ENCODE data around the gene PDE4D. TPM values are rescaled to one million over a fixed set of nuclear protein-coding genes. Genes with fewer than 3 reads are reported as not detected.

Gene PDE4D
- total RNA-seq, 1 donor, result 19.9 TPM

DNA sequence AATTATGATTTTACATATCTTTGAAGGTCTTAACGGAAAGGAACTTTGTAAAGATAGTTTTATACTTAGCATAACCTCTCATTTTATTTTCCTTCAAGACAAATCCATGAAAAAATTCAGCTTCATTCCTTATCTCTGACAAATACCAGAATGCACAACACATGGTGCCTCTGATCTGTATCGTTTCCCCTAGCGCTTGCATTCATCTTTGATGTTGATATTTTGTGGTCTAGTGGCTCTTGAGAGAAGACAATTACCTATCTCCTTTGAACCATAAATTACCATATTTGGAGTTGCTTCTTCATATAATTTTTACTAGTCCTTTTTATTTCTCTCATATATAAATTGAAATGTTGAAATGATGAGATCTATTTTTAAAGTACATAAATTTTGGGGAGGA, 551.3 kb downstream of the PDE4D start:
- Histone ChIP-seq H3K27me3 (ENCODE audit: insufficient read depth, low read length) (peaks cover 3% of the 10 kb centered on the region), H3K36me3 (ENCODE audit: insufficient read depth, low read length) (no peaks in the 10 kb centered on the region)
- no peak for DNase-seq (ENCODE audit: insufficient read length, low spot score, missing footprints)

GRCh38 chr5:59341760-59342159, 551.8 kb downstream of the PDE4D start:
- Histone ChIP-seq H3K4me3 (ENCODE audit: insufficient read depth, low read length) (no peak overlapping the region), H3K4me1 (ENCODE audit: insufficient read depth, low read length) (no peaks in the 10 kb centered on the region), H3K27ac (ENCODE audit: low read depth, low read length) (no peak overlapping the region), H2AFZ (ENCODE audit: low read length) (no peak overlapping the region), H4K20me1 (ENCODE audit: insufficient read depth, low read length) (no peaks in the 10 kb centered on the region), H3K36me3 (ENCODE audit: insufficient read depth, low read length) (no peaks in the 10 kb centered on the region), H3K9me3 (ENCODE audit: low read depth, low read length) (no peaks in the 10 kb centered on the region), H3K4me2 (ENCODE audit: insufficient read depth, low read length) (no peak overlapping the region), H3K79me2 (ENCODE audit: insufficient read depth, low read length) (no peaks in the 10 kb centered on the region), H3K27me3 (ENCODE audit: insufficient read depth, low read length) (peaks cover 3% of the 10 kb centered on the region)
- TF ChIP-seq CTCF (IDR thresholded peaks at IDR 0.05; ENCODE audit: extremely low read depth, low read depth, low read length), result no peak
- DNase-seq (ENCODE audit: insufficient read length, low spot score, missing footprints), result no peak

More for the DNA sequence above, 551.3 kb downstream of the PDE4D start:
- Histone ChIP-seq H3K4me3 (ENCODE audit: insufficient read depth, low read length) (no peak overlapping the region), H3K27ac (ENCODE audit: low read depth, low read length) (no peak overlapping the region), H4K20me1 (ENCODE audit: insufficient read depth, low read length) (no peaks in the 10 kb centered on the region), H3K9me3 (ENCODE audit: low read depth, low read length) (no peaks in the 10 kb centered on the region), H3K4me1 (ENCODE audit: insufficient read depth, low read length) (no peaks in the 10 kb centered on the region), H3K79me2 (ENCODE audit: insufficient read depth, low read length) (no peaks in the 10 kb centered on the region), H3K4me2 (ENCODE audit: insufficient read depth, low read length) (no peak overlapping the region), H2AFZ (ENCODE audit: low read length) (no peak overlapping the region)
- no peak for TF ChIP-seq CTCF (IDR thresholded peaks at IDR 0.05; ENCODE audit: extremely low read depth, low read depth, low read length)

DNA sequence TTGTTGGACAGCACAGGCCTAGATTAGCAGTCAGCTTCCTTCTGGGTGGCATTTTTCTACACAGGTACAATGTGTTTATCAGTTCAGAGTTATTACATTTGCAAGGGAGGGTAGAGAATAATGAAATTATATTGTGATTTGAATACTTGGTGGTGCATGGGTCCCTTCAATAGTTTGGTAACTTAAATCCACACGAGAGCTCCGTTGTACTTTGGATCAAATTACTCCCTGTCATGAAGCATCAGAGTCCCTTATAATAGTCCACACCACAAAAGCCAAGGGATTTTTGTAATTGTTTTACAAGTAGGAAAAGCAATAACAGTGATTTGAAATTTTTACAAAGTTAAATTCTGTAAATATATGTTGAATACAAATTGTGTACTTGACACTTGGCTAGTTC, 552.4 kb downstream of the PDE4D start:
- H3K27ac ChIP-seq (ENCODE audit: low read depth, low read length), result no peak overlapping the region
- H3K9me3 ChIP-seq (ENCODE audit: low read depth, low read length), result no peaks in the 10 kb centered on the region
- no peak for DNase-seq (ENCODE audit: insufficient read length, low spot score, missing footprints)
- peaks cover 3% of the 10 kb centered on the region for H3K27me3 ChIP-seq (ENCODE audit: insufficient read depth, low read length)
- no peaks in the 10 kb centered on the region for H3K4me1 ChIP-seq (ENCODE audit: insufficient read depth, low read length)
- H3K79me2 ChIP-seq (ENCODE audit: insufficient read depth, low read length), result no peaks in the 10 kb centered on the region
- H2AFZ ChIP-seq (ENCODE audit: low read length), result no peak overlapping the region
- no peaks in the 10 kb centered on the region for H3K36me3 ChIP-seq (ENCODE audit: insufficient read depth, low read length)
- no peak for TF ChIP-seq CTCF (IDR thresholded peaks at IDR 0.05; ENCODE audit: extremely low read depth, low read depth, low read length)
- no peak overlapping the region for H3K4me2 ChIP-seq (ENCODE audit: insufficient read depth, low read length)
- no peaks in the 10 kb centered on the region for H4K20me1 ChIP-seq (ENCODE audit: insufficient read depth, low read length)
- H3K4me3 ChIP-seq (ENCODE audit: insufficient read depth, low read length), result no peak overlapping the region

DNA sequence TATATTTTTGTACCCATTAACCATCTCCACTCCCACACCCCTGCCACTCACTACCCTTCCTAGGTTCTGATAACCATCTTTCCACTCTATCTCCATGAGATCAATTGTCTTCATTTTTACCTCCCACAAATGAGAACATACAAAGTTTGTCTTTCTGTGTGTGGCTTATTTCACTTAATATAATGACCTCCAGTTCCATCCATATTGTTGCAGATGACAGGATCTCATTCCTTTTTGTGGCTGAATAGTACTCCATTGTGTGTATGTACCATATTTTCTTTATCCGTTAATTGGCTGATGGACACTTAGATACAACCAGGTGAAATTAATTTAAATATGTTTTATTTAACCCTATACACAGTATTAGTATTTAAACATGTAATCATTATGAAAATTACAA, 552.9 kb downstream of the PDE4D start:
- no peaks in the 10 kb centered on the region for H4K20me1 ChIP-seq (ENCODE audit: insufficient read depth, low read length)
- H3K4me1 ChIP-seq (ENCODE audit: insufficient read depth, low read length), result no peaks in the 10 kb centered on the region
- H3K9me3 ChIP-seq (ENCODE audit: low read depth, low read length), result no peaks in the 10 kb centered on the region
- no peaks in the 10 kb centered on the region for H3K79me2 ChIP-seq (ENCODE audit: insufficient read depth, low read length)
- TF ChIP-seq CTCF (IDR thresholded peaks at IDR 0.05; ENCODE audit: extremely low read depth, low read depth, low read length), result no peak
- no peak overlapping the region for H3K4me3 ChIP-seq (ENCODE audit: insufficient read depth, low read length)
- no peak for DNase-seq (ENCODE audit: insufficient read length, low spot score, missing footprints)
- H3K27ac ChIP-seq (ENCODE audit: low read depth, low read length), result no peak overlapping the region
- H3K27me3 ChIP-seq (ENCODE audit: insufficient read depth, low read length), result peaks cover 3% of the 10 kb centered on the region
- H2AFZ ChIP-seq (ENCODE audit: low read length), result no peak overlapping the region
- no peaks in the 10 kb centered on the region for H3K36me3 ChIP-seq (ENCODE audit: insufficient read depth, low read length)
- no peak overlapping the region for H3K4me2 ChIP-seq (ENCODE audit: insufficient read depth, low read length)

Measured in osteoblast (primary cell).